Thymus (tissue), 11 donors: Measurements from ENCODE around the gene SDHB. TPM values are rescaled to one million over a fixed set of nuclear protein-coding genes. Genes with fewer than 3 reads are reported as not detected.

Experiments
- DNase-seq, 9 donors: peaks; one replicate each; pipeline ENCODE4 v3.0.0-alpha.2; 2013; ENCODE audit warnings: low spot score in 9 of 9, low read depth in 6 of 9, missing footprints in 1 of 9
- H3K27ac ChIP-seq, 2 donors: one replicate each; pipeline ENCODE4 v1.5.1; 2013; ENCODE audit warnings: control low read depth in 1 of 2, low read depth in 1 of 2, low read length in 1 of 2, mild to moderate bottlenecking in 1 of 2, moderate library complexity in 1 of 2
- H3K27me3 ChIP-seq, 2 donors: one replicate each; pipeline ENCODE4 v1.5.1; 2013; ENCODE audit warnings: low read length in 1 of 2; ENCODE audit not compliant: control insufficient read depth in 2 of 2, insufficient read depth in 1 of 2
- H3K36me3 ChIP-seq, 2 donors: one replicate each; pipeline ENCODE4 v1.5.1; 2013; ENCODE audit warnings: low read length in 1 of 2, mild to moderate bottlenecking in 1 of 2, moderate library complexity in 1 of 2; ENCODE audit not compliant: control insufficient read depth in 2 of 2, insufficient read depth in 2 of 2
- H3K4me1 ChIP-seq, 2 donors: one replicate each; pipeline ENCODE4 v1.5.1; 2013; ENCODE audit warnings: low read length in 2 of 2; ENCODE audit not compliant: control insufficient read depth in 2 of 2, insufficient read depth in 2 of 2
- H3K4me3 ChIP-seq, 2 donors: one replicate each; pipeline ENCODE4 v1.5.1; 2013; ENCODE audit warnings: low read length in 2 of 2, control low read depth in 1 of 2, mild to moderate bottlenecking in 1 of 2
- H3K9me3 ChIP-seq, 2 donors: one replicate each; pipeline ENCODE4 v1.5.1; 2013; ENCODE audit warnings: low read length in 1 of 2, mild to moderate bottlenecking in 1 of 2; ENCODE audit not compliant: control insufficient read depth in 2 of 2, insufficient read depth in 1 of 2
- WGBS: extraction: QIAGEN DNeasy Blood & Tissue Kit; methylation state at CpG from one replicate; pipeline ENCODE4 v1.1.7; 2013; 5-methylcytosine and 5-hydroxymethylcytosine counted together
- polyA plus RNA-seq: library from polyadenylated mRNA; stranded (reverse); fragments of 200-250 nt; gene quantifications from one replicate; pipeline ENCODE4 v1.2.3, GENCODE V29; 2013
- total RNA-seq: library from RNA; stranded (reverse); fragments of 120-200 nt; gene quantifications from one replicate; pipeline ENCODE4 v1.2.4, GENCODE V29; 2013
- donor health status: healthy.

The SDHB gene
- total and polyA plus RNA-seq, 2 donors, result 70.0 to 122 TPM

DNA sequence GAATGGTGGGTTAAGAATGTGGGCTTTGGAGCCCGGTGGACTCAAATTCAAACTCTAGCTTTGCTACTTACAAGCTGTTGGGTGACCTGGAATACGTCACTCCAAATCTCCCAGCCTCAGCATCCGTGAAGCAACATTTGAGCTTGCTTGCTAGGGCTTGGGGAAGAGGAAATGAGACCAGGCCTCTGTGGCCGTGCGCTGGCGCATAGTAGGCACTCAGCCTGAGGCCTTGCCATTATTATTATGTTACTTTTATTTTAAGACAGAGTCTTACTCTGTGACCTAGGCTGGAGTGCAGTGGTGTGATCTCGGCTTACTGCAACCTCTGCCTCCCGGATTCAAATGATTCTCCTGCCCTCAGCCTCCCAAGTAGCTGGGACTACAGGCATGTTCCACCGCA is 61.2 kb downstream of the SDHB start:
- no peaks in the 10 kb centered on the region for H3K27me3 ChIP-seq
- DNase-seq, result no peak
- H3K4me1 ChIP-seq, result no peaks in the 10 kb centered on the region
- H3K9me3 ChIP-seq, result no peaks in the 10 kb centered on the region
- H3K4me3 ChIP-seq, result no peak overlapping the region
- peaks cover 3 to 39% of the 10 kb centered on the region in 2 donors for H3K36me3 ChIP-seq
- H3K27ac ChIP-seq, result no peak overlapping the region
- 99% methylated on average over 9 of the region's 9 CpGs for WGBS

GRCh38 chr1:16992102-16992501 is 61.7 kb downstream of the SDHB start:
- H3K27ac ChIP-seq, result no peak overlapping the region
- H3K9me3 ChIP-seq, result no peaks in the 10 kb centered on the region
- 98% methylated on average over 12 of the region's 12 CpGs for WGBS
- no peak overlapping the region for H3K4me3 ChIP-seq
- no peak for DNase-seq
- peaks cover 3 to 42% of the 10 kb centered on the region in 2 donors for H3K36me3 ChIP-seq
- H3K27me3 ChIP-seq, result no peaks in the 10 kb centered on the region
- no peaks in the 10 kb centered on the region for H3K4me1 ChIP-seq

GRCh38 chr1:16991571-16991970 is 62.3 kb downstream of the SDHB start:
- no peak overlapping the region for H3K27ac ChIP-seq
- no peak for DNase-seq
- H3K36me3 ChIP-seq, result peaks cover 3 to 42% of the 10 kb centered on the region in 2 donors
- no peak overlapping the region for H3K4me3 ChIP-seq
- H3K27me3 ChIP-seq, result no peaks in the 10 kb centered on the region
- no peaks in the 10 kb centered on the region for H3K9me3 ChIP-seq
- 99% methylated on average over 12 of the region's 12 CpGs for WGBS
- H3K4me1 ChIP-seq, result no peaks in the 10 kb centered on the region

- no peak overlapping the region for H3K27ac ChIP-seq
- H3K4me3 ChIP-seq, result no peak overlapping the region
- peaks cover 2 to 44% of the 10 kb centered on the region in 2 donors for H3K36me3 ChIP-seq
- H3K9me3 ChIP-seq, result no peaks in the 10 kb centered on the region
- no peaks in the 10 kb centered on the region for H3K27me3 ChIP-seq
- no peaks in the 10 kb centered on the region for H3K4me1 ChIP-seq
- 98% methylated on average over 22 of the region's 22 CpGs for WGBS
- no peak for DNase-seq
Observed at GRCh38 chr1:16989676-16990391, 64.0 kb downstream of the SDHB start.

DNA sequence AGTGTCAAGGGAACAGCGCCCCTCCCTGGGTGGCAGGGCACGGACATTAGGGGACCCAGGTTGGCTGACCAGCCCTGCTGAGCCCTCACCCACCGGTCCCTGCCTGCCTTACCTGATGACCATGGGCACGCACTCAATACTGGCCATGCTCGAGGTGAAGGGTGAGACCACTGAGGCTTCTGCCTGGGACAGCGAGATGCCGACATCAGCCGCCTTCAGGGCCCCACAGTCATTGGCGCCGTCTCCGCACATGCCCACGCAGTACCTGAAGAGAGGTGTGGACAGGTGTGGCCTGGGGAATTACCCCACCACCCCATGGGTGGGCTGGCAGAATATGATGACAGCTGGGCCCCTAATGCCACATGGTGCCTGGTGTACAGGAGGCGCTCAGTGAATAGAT is 65.6 kb downstream of the SDHB start:
- WGBS, result 98% methylated on average over 13 of the region's 13 CpGs
- H3K36me3 ChIP-seq, result peaks cover 2 to 44% of the 10 kb centered on the region in 2 donors
- DNase-seq, result no peak

GRCh38 chr1:16986962-16987361 is 66.9 kb downstream of the SDHB start:
- WGBS, result 95% methylated on average over 16 of the region's 16 CpGs

More for the DNA sequence above, 65.6 kb downstream of the SDHB start:
- Histone ChIP-seq H3K27ac (no peak overlapping the region), H3K27me3 (no peaks in the 10 kb centered on the region), H3K4me1 (no peaks in the 10 kb centered on the region), H3K4me3 (no peak overlapping the region), H3K9me3 (no peaks in the 10 kb centered on the region)

GRCh38 chr1:16986560-16986959 is 67.3 kb downstream of the SDHB start:
- 96% methylated on average over 23 of the region's 23 CpGs for WGBS
- Histone ChIP-seq H3K36me3 (peaks cover 2 to 36% of the 10 kb centered on the region in 2 donors), H3K9me3 (no peaks in the 10 kb centered on the region), H3K4me1 (no peaks in the 10 kb centered on the region), H3K27ac (no peak overlapping the region), H3K27me3 (peaks cover 0 to 3% of the 10 kb centered on the region in 2 donors), H3K4me3 (no peak overlapping the region)
- DNase-seq, result no peak

More at GRCh38 chr1:16986962-16987361, 66.9 kb downstream of the SDHB start:
- Histone ChIP-seq H3K27ac (no peak overlapping the region), H3K4me3 (no peak overlapping the region), H3K4me1 (no peaks in the 10 kb centered on the region), H3K27me3 (peaks cover 0 to 3% of the 10 kb centered on the region in 2 donors), H3K36me3 (peaks cover 2 to 40% of the 10 kb centered on the region in 2 donors), H3K9me3 (no peaks in the 10 kb centered on the region)
- no peak for DNase-seq

DNA sequence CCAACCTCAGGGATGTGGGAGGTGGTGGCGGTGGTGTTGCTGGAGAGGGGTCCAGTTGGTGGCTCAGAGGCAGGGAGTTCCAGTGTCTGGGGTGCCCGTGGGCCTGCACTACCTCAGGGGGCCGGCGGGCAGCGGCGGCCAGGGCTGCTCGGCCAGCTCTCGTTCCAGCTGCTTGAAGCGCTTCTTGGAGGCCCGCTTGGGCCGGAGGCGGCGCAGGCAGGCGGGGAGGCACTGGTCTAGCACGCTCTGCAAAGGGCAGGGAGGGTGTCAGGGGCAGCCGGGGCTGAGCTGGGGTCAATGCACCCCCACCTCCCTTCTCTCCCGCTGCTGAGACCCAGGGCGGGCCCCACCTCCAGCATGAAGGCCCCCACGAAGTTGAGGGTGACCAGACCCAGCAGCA is 67.7 kb downstream of the SDHB start:
- Histone ChIP-seq H3K27me3 (peaks cover 0 to 7% of the 10 kb centered on the region in 2 donors), H3K4me1 (no peaks in the 10 kb centered on the region), H3K36me3 (peaks cover 2 to 33% of the 10 kb centered on the region in 2 donors), H3K4me3 (no peak overlapping the region), H3K27ac (no peak overlapping the region), H3K9me3 (no peaks in the 10 kb centered on the region)
- no peak for DNase-seq
- WGBS, result 97% methylated on average over 19 of the region's 19 CpGs

DNA sequence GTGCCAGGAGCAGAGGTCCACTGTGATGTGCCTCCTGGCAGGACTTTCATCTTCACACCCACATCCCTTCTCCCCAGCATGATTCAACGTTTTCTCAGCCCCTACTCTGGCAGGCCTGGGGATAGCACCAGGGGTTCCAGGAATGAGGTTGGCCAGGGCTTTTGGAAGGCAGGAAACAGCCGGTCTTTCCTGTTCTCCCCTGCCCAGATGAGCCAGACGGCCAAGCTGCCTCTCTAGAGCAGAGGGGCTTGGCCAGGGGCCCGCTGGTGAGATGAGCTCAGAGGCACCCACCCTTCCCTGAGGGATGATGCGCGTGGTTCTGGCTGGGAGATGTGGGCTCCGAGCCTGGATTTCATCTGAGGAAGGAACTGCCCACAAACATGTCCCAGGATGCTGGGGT is 69.1 kb downstream of the SDHB start:
- peaks cover 2 to 30% of the 10 kb centered on the region in 2 donors for H3K36me3 ChIP-seq
- H3K9me3 ChIP-seq, result no peaks in the 10 kb centered on the region
- H3K4me3 ChIP-seq, result no peak overlapping the region
- no peak for DNase-seq
- no peak overlapping the region for H3K27ac ChIP-seq
- WGBS, result 68% methylated on average over 7 of the region's 7 CpGs
- peaks cover 3 to 7% of the 10 kb centered on the region in 2 donors for H3K4me1 ChIP-seq
- H3K27me3 ChIP-seq, result peaks cover 0 to 20% of the 10 kb centered on the region in 2 donors
